Fibroblast of peridontal ligament (primary cell): Measurements from ENCODE around the gene TRMT44.
A peak's percentile ranks its signal among the peaks of the same experiment; 100 is the strongest.

ENCODE experiments used
- DNase-seq: peaks from one replicate; pipeline ENCODE4 v3.0.0-alpha.2; 2010; ENCODE audit errors: extremely low read depth

The TRMT44 gene

DNA sequence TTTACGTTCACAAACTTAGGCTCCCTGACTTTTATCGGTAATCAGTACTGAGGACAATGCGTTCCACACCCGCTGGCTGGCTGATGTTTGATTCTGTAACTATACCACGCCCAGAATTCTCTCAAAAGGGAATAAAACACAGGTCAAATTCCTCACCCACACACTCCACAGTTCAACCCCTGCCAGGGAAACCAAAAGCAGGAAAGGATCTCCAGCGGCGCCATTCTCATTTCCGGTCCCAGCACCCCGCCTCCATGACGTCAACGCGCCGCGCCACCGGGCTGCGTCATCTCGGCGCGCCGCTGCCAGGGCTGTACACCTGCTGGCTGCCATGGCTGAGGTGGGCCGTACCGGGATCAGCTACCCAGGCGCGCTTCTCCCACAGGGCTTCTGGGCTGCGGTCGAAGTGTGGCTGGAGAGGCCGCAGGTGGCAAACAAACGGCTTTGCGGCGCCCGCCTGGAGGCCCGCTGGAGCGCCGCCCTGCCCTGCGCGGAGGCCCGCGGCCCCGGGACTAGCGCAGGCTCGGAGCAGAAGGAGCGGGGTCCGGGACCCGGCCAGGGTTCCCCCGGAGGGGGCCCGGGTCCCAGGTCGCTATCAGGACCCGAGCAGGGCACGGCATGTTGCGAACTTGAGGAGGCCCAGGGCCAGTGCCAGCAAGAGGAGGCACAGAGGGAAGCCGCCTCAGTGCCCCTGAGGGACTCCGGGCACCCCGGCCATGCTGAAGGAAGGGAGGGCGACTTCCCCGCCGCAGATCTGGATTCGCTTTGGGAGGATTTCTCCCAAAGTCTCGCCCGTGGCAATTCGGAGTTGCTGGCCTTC is at the start of gene TRMT44, which contains the start of gene ACOX3:
Gene TRMT44, plus strand, starts transcription at position 286 of the 820 bp plus-strand sequence. Its CDS starts 46 bp downstream, at position 332.
Gene ACOX3, minus strand, starts transcription at position 232 of the 820 bp plus-strand sequence. CDS start 24,202 bp downstream, outside the sequence.
- DNase-seq: peak; percentile 87

DNA sequence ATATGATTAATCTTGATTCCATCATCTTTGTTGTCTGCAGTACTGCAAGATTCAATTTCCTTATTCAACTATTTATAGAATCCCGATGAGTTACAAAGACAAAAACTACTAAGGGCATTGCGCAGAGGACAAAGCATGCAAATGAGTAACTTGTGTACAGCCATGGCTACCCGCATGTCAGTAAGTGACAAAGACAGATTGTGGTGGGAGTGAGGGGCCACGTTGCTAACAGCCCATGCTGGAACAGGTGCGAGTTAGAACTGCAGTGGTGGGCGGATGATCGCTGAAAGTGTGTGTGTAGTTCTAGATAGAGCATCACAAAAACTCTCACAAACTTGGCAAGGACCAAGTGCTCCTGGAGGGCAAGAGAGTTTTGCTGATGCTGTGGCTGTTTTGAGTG is 49.5 kb upstream of the TRMT44 start:
- DNase-seq: no peak

- peak; percentile 79 for DNase-seq
Observed at GRCh38 chr4:8391972-8392371, 48.6 kb upstream of the TRMT44 start.

- DNase-seq: no peak
Observed at GRCh38 chr4:8392591-8393190, 47.9 kb upstream of the TRMT44 start.

DNA sequence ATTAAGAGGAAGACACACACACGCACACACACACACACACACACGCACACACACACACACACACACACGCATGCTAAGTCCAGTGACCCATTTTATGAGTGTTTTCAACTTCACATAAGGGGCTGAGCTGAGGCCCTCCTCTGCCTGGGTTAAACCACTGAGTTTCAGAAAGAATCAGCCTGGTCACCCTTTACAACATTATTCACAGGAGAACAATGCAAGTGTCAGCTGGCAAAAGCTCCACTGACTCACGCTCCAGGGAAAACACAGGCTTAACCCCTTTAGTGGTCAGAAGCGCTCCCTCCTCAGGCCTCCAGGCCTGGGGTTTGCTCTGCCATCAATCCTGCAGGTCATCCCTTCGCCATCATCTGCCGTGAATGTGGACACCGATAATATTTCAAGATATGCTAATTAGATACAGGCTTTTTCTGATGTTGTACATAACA is 47.0 kb upstream of the TRMT44 start:
- peak; percentile 98 for DNase-seq

- peak; percentile 91 for DNase-seq
Observed at GRCh38 chr4:8394061-8394519, 46.5 kb upstream of the TRMT44 start.

DNA sequence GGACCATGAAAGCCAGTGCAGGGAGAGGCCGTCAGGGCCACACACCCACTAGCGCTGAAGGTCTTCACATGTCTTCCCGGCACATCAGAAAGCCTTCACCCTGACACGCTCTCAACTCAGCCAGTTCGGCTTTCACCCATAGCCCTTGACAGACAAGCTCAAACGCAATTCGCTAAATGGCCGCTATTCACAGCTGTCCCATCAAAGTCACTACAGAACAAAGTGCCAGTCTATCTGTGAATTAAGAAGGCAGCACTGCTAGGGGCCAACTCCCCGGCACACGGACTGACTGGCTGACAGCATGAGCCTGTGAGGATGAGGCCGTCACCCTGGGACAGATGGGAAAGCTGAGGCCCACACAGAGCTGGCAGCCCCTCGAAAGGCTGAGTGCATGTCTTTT is 45.8 kb upstream of the TRMT44 start:
- DNase-seq: no peak

GRCh38 chr4:8395504-8396296 is 44.9 kb upstream of the TRMT44 start:
- no peak for DNase-seq

DNA sequence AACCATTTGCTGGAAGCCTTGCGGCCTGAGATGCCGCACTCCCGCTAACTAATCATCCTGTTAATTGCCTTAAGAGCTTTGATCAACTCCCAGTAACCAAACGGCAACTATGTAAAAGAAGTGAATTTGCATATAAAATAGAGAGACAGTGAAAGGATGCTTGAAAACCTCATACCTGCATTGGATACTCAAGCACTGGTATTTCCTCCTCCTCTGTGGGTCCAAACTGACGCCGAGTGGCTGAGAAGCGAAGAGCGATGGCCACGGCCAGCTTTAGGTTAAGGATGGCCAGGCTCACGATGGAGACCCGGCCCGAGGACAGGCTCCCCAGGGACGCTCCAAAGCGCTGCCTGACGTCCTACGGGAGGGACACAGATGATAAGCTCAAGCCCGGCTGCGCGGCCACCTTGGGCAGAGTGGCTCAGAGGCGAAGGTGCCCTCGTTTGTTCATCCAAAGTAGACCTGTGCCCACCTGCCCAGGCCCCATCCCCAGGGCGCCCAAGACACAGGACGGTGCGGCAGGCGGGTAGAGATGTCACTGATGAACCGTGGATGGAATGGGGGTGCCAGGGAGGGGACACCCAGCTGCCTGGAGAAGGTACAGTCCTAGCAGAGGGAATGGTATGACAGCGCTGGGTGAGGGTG is 43.7 kb upstream of the TRMT44 start:
- no peak for DNase-seq

GRCh38 chr4:8398347-8398746 is 42.2 kb upstream of the TRMT44 start:
- no peak for DNase-seq

DNA sequence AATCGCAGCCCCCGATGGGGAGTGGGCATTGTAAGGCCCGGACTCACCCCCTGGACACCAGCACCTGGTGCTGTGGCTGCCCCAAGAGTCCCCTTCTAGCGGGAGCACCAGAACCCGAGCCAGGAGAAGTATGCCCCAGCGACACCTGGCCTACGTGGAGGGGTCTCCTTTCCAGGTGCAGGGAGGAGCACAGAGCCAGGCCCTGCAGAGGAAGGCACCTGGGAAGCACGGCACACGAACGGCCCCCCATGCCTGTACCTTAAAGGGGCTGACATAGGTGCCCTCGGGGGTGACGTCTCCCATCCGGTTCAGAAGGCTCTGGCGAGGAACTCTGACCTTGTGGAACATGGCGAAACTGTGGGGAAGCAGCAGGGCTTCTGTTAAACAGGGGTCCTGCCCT is 41.3 kb upstream of the TRMT44 start:
- no peak for DNase-seq

DNA sequence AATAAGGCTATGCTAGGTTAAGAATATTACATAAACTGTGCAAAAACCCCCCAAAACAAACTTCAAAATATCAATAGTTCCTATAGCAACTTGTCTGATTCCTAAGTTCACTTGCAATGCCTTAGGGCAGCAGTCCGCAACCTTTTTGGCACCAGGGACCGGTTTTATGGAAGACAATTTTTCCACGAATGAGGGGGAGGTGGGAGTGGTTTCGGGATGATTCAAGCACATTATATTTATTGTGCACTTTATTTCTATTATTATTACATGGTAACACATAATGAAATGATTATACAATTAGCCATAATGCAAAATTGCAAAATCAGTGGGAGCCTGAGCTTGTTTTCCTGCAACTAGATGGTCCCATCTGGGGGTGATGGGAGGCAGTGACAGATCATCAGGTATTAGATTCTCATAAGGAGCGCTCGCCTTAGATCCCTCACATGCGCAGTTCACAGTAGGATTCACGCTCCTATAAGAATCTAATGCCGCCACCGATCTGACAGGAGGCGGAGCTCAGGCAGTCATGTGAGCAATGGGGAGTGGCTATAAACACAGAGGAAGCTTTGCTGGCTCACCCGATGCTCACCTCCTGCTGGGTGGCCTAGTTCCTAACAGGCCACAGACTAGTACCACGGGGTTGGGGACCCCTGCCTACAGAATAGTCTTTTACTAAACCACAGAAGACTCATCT is 39.8 kb upstream of the TRMT44 start:
- DNase-seq: no peak

- no peak for DNase-seq
Observed at GRCh38 chr4:8401665-8402064, 38.9 kb upstream of the TRMT44 start.

GRCh38 chr4:8402181-8402597 is 38.4 kb upstream of the TRMT44 start:
- no peak for DNase-seq

GRCh38 chr4:8402640-8403039 is 37.9 kb upstream of the TRMT44 start:
- DNase-seq: no peak

GRCh38 chr4:8403173-8403753 is 37.3 kb upstream of the TRMT44 start:
- peak; percentile 86 for DNase-seq

DNA sequence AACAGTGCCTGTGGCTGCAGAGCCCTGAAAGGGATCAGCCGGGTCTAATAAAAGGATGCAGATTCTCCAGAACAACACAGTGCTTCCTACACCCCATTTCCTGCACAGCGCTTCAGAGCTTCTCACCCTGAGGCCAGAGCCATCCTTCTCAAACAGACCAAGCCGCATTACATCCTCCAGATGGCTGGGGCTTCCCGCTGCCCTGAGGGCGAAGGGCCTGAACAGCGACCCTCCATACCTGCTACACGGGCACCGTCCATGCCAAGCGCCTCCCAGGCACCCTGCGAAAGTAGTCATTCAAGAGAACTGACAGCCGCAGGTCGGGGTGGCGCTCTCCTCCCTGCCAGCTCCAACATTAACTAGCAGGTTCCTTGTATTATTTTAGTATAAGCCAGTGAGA is 36.6 kb upstream of the TRMT44 start:
- no peak for DNase-seq

GRCh38 chr4:8404791-8405515 is 35.6 kb upstream of the TRMT44 start:
- DNase-seq: no peak

DNA sequence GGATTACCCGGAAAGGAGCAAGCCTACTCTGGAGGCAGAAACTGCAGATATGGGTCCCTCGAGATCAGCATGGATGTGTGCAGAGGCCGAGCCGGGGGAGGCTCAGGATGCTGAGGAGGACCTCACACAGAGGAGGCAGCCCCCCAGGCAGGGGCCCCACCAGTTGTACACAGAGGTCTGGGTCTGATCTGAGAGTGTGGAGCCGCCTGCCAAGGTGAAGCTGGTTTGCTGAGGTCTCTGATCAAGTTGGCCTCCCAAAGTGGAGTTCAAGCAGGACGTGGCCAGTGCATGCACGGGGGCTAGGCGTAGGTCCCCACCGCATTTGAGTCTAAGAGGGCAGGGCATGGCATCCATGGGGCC is 35.1 kb upstream of the TRMT44 start:
- no peak for DNase-seq

- peak; percentile 34 for DNase-seq
Observed at GRCh38 chr4:8406887-8407286, 33.7 kb upstream of the TRMT44 start.
